Glutamatergic neuron (in vitro differentiated cells): Measurements from ENCODE around the gene CERS4. TPM values are rescaled to one million over a fixed set of nuclear protein-coding genes. Genes with fewer than 3 reads are reported as not detected.
"Not testable (repeated sequence)": the region's sequence is repeated elsewhere in the genome, so short reads cannot be mapped to it uniquely, and the experiment has no call there.

ENCODE experiments used
- DNase-seq: peaks from one replicate; pipeline ENCODE4 v3.0.0; 2022
- H3K27ac Mint-ChIP-seq: one replicate; pipeline ENCODE4 v1.8.0; 2020; ENCODE audit warnings: mild to moderate bottlenecking, mixed read lengths, inconsistent platforms; ENCODE audit not compliant: unreplicated experiment
- H3K27me3 Mint-ChIP-seq: one replicate; pipeline ENCODE4 v1.8.0; 2020; ENCODE audit warnings: mild to moderate bottlenecking, moderate library complexity, mixed read lengths, inconsistent platforms; ENCODE audit not compliant: unreplicated experiment
- H3K36me3 Mint-ChIP-seq: one replicate; pipeline ENCODE4 v1.8.0; 2020; ENCODE audit warnings: mild to moderate bottlenecking, mixed read lengths, inconsistent platforms; ENCODE audit not compliant: unreplicated experiment
- H3K4me1 Mint-ChIP-seq: one replicate; pipeline ENCODE4 v1.8.0; 2020; ENCODE audit warnings: mild to moderate bottlenecking, low read depth, mixed read lengths, inconsistent platforms; ENCODE audit not compliant: unreplicated experiment
- H3K4me3 Mint-ChIP-seq: one replicate; pipeline ENCODE4 v1.8.0; 2020; ENCODE audit warnings: mild to moderate bottlenecking, mixed read lengths, inconsistent platforms; ENCODE audit not compliant: unreplicated experiment
- H3K9me3 Mint-ChIP-seq: one replicate; pipeline ENCODE4 v1.8.0; 2020; ENCODE audit warnings: mild to moderate bottlenecking, moderate library complexity, mixed read lengths, inconsistent platforms; ENCODE audit not compliant: unreplicated experiment
- total RNA-seq: library from RNA; stranded (reverse); fragmentation: NEBNext Ultra II Directional; extraction: Animal tissue kit (Norgen Biotek cat#: 25700); gene quantifications from one replicate; pipeline ENCODE4 v1.2.1, GENCODE V29; 2021; ENCODE audit not compliant: unreplicated experiment
- TF ChIP-seq, protein P1 (sequence below): fragments of 200-600 bp; sonication (generic); IDR thresholded peaks from one replicate; pipeline ENCODE4 v1.5.0; 2021; ENCODE audit not compliant: partially characterized antibody, unreplicated experiment

CERS4 gene
- total RNA-seq, 1 donor from 2014 or later, result 27.3 TPM

DNA sequence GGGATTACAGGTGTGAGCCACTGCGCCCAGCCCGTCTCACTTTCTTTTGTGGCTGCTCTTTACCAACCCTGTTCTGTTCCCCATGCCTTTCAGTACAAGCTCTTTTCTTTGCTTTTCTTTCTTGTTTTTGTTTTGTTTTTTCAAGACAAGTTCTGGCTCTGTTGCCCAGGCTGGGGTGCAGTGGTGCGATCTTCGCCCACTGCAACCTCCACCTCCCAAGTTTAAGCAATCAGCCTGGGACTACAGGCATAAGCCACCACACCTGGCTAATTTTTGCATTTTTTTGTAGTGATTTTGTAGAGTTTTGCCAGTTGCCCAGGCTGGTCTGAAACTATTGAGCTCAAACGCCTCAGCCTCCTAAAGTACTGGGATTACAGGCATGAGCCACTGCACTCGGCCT is 3.7 kb downstream of the CERS4 start:
- Mint-ChIP-seq H3K4me3 (no peak overlapping the region), H3K4me1 (peaks cover 6% of the 10 kb centered on the region), H3K27ac (no peak overlapping the region), H3K27me3 (peaks cover 11% of the 10 kb centered on the region), H3K9me3 (peaks cover 8% of the 10 kb centered on the region), H3K36me3 (no peaks in the 10 kb centered on the region)
- DNase-seq, result no peak
- TF ChIP-seq, protein P1, sequence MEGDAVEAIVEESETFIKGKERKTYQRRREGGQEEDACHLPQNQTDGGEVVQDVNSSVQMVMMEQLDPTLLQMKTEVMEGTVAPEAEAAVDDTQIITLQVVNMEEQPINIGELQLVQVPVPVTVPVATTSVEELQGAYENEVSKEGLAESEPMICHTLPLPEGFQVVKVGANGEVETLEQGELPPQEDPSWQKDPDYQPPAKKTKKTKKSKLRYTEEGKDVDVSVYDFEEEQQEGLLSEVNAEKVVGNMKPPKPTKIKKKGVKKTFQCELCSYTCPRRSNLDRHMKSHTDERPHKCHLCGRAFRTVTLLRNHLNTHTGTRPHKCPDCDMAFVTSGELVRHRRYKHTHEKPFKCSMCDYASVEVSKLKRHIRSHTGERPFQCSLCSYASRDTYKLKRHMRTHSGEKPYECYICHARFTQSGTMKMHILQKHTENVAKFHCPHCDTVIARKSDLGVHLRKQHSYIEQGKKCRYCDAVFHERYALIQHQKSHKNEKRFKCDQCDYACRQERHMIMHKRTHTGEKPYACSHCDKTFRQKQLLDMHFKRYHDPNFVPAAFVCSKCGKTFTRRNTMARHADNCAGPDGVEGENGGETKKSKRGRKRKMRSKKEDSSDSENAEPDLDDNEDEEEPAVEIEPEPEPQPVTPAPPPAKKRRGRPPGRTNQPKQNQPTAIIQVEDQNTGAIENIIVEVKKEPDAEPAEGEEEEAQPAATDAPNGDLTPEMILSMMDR, result no peak

DNA sequence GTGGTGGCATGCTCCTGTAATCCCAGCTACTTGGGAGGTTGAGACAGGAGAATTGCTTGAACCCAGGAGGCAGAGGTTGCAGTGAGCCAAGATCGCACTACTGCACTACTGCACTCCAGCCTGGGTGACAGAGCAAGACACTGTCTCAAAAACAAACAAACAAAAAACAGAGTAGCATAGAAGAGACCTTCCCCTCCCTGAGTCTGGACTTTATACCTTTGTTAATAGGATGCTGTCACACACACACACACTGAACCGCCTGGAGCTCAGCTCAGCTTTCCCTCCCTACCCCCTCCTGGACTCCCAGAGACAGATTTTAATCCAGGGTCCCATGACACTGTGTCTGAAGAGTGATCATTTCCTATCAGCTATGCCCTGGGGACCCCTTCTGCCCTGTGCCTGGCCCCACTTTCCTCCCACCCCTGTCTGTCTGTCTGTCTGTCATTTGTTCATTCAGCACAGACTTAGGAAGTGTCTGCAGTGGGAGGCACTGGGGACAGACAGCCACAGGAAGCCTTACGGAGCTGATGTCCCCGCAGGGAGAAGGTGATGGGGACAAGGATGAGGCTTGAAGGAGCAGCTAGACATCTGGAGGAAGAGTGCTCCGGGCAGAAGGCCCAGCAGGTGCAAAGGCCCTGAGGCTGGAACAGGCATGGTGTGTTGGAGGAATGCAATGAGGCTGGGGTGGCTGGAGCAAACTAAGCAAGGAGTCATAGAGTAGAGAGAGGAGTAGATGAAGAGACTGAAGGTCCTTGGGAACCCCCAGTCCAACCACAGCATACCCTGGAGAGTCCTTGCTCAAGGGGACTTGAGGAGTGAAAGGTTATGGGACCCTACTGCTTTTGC is 4.9 kb downstream of the CERS4 start:
- TF ChIP-seq, protein P1, result no peak
- peaks cover 6% of the 10 kb centered on the region for H3K4me1 Mint-ChIP-seq
- peaks cover 11% of the 10 kb centered on the region for H3K27me3 Mint-ChIP-seq
- H3K27ac Mint-ChIP-seq, result no peak overlapping the region
- no peak overlapping the region for H3K4me3 Mint-ChIP-seq
- DNase-seq, result no peak
- no peaks in the 10 kb centered on the region for H3K36me3 Mint-ChIP-seq
- H3K9me3 Mint-ChIP-seq, result peaks cover 7% of the 10 kb centered on the region

DNA sequence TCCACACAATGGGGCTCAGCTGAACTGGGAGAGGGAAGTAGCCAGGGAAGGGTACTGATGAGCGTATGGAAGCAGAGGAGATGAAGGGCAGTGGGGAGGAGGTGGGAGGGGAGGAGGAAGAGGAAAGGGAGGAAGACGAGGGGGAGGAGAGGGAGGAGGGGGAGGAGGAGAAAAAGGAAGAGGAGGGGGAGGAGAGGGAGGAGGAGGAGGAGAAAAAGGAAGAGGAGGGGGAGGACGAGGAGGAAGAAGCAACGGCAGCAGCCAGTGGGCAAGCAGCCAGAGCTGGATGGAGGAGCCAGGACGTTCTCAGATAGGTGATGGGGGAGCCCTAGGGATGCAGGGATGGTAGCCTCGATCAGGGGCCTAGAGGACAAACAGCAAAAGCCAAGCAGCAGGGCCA is 5.6 kb downstream of the CERS4 start:
- Mint-ChIP-seq H3K4me3 (no peak overlapping the region), H3K4me1 (peaks cover 6% of the 10 kb centered on the region), H3K27ac (no peak overlapping the region), H3K27me3 (peaks cover 10% of the 10 kb centered on the region), H3K36me3 (no peaks in the 10 kb centered on the region), H3K9me3 (peaks cover 6% of the 10 kb centered on the region)
- TF ChIP-seq, protein P1, result no peak
- DNase-seq, result no peak

DNA sequence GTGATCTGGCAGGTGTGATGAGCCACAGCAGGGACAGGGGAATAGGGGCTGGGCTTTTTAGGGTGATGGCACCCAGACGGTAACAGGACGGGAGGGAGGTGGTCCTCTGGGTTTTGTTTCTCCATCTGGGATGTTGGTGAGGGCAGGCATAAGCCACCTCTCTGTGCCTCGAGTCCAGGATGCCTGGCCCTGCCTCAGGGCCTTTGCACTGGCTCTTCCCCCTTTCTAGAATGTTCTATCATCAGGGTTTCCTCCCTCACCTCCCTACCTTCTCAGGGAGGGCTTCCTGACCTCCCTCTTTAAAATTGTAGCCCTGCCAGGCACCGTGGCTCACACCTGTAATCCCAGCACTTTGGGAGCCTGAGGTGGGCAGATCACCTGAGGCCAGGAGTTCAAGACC is 6.6 kb downstream of the CERS4 start:
- peaks cover 3% of the 10 kb centered on the region for H3K4me1 Mint-ChIP-seq
- H3K27ac Mint-ChIP-seq, result no peak overlapping the region
- TF ChIP-seq, protein P1, result no peak
- no peak for DNase-seq
- H3K9me3 Mint-ChIP-seq, result peaks cover 2% of the 10 kb centered on the region
- no peak overlapping the region for H3K4me3 Mint-ChIP-seq
- H3K27me3 Mint-ChIP-seq, result peaks cover 4% of the 10 kb centered on the region
- no peaks in the 10 kb centered on the region for H3K36me3 Mint-ChIP-seq

DNA sequence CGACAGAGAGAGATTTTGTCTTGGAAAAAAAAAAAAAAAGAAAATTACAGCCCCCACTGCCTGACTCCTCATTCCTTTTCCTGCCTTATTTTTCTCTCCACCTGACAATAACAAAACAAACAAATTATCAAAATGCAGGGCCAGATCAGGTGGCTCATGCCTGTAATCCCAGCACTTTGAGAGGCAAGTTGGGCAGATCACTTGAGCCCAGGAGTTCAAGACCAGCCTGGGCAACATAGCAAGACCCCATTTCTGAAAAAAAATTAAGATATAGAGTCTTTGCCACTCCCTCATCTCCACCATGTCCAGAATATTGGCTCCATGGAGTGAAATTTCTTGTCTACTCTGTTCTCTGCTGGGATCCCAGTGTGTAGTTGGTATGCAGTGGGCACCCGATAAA is 7.2 kb downstream of the CERS4 start:
- Mint-ChIP-seq H3K27ac (no peak overlapping the region), H3K9me3 (peaks cover 2% of the 10 kb centered on the region), H3K27me3 (peaks cover 4% of the 10 kb centered on the region), H3K4me3 (no peak overlapping the region), H3K4me1 (peaks cover 3% of the 10 kb centered on the region), H3K36me3 (no peaks in the 10 kb centered on the region)
- no peak for DNase-seq
- TF ChIP-seq, protein P1, result no peak

DNA sequence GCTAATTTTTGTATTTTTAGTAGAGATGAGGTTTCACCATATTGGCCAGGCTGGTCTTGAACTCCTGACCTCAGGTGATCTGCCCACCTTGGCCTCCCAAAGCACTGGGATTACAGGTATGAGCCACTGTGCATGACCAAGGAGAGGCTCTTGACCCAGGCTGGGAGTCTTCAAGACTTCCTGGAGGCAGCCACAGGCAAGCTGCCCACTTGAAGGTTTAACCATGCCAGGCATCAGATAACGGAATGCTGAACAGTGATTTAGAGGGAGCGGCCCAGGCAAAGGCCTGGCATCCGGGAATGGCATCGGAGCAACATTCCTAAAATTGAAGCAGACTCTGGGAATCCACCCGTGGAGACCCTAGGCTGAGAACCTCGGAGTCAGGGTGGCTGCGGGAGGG is 9.0 kb downstream of the CERS4 start:
- H3K9me3 Mint-ChIP-seq, H3K4me3 Mint-ChIP-seq, H3K27ac Mint-ChIP-seq, H3K27me3 Mint-ChIP-seq, H3K36me3 Mint-ChIP-seq, H3K4me1 Mint-ChIP-seq, DNase-seq: not testable (repeated sequence)
